GM23338 (cell line): ENCODE results near the gene SPSB4. TPM values are rescaled to one million over a fixed set of nuclear protein-coding genes. Genes with fewer than 3 reads are reported as not detected.

ENCODE experiments used
- ATAC-seq: fragments of 200-7000 bp; cut with Tn5 transposase; 3 replicates; pipeline ENCODE4 v1.9.1; 2020
- DNase-seq: peaks from one replicate; pipeline ENCODE4 v3.0.0-alpha.2; 2015; ENCODE audit warnings: low spot score
- H2AFZ ChIP-seq: fragments of 200-600 bp; sonication (generic); 2 replicates; pipeline ENCODE4 v1.8.0; 2016; ENCODE audit warnings: antibody characterized with exemption, mild to moderate bottlenecking, moderate library complexity
- H3F3A ChIP-seq: fragments of 200-600 bp; sonication (generic); replicated peaks from 2 replicates; pipeline ENCODE4 v1.8.0; 2017; ENCODE audit warnings: antibody characterized with exemption, mixed run types, low read depth
- H3K27ac ChIP-seq: fragments of 200-600 bp; sonication (generic); 2 replicates; pipeline ENCODE4 v1.6.1; 2016; ENCODE audit warnings: low read depth
- H3K27me3 ChIP-seq: fragments of 200-600 bp; sonication (generic); 2 replicates; pipeline ENCODE4 v1.8.0; 2016; ENCODE audit warnings: mild to moderate bottlenecking, mixed run types, moderate library complexity; ENCODE audit not compliant: insufficient read depth
- H3K36me3 ChIP-seq: fragments of 200-600 bp; sonication (generic); 2 replicates; pipeline ENCODE4 v1.8.0; 2016; ENCODE audit warnings: mild to moderate bottlenecking; ENCODE audit not compliant: insufficient read depth
- H3K4me1 ChIP-seq: fragments of 200-600 bp; sonication (generic); 2 replicates; pipeline ENCODE4 v1.8.0; 2016; ENCODE audit warnings: mild to moderate bottlenecking, moderate library complexity; ENCODE audit not compliant: insufficient read depth
- H3K4me2 ChIP-seq: fragments of 200-600 bp; sonication (generic); 2 replicates; pipeline ENCODE4 v1.7.1; 2017; ENCODE audit warnings: mixed run types
- H3K4me3 ChIP-seq: fragments of 200-600 bp; sonication (generic); 2 replicates; pipeline ENCODE4 v1.6.1; 2016; ENCODE audit warnings: mixed run types
- H3K79me2 ChIP-seq: fragments of 200-600 bp; sonication (generic); replicated peaks from 2 replicates; pipeline ENCODE4 v1.8.0; 2017; ENCODE audit warnings: mild to moderate bottlenecking; ENCODE audit not compliant: insufficient read depth
- H3K9me2 ChIP-seq: fragments of 200-600 bp; sonication (generic); 2 replicates; pipeline ENCODE4 v1.8.0; 2017; ENCODE audit not compliant: insufficient read depth
- H4K20me1 ChIP-seq: fragments of 200-600 bp; sonication (generic); replicated peaks from 2 replicates; pipeline ENCODE4 v1.8.0; 2017; ENCODE audit warnings: mild to moderate bottlenecking; ENCODE audit not compliant: insufficient read depth
- H3K27ac Mint-ChIP-seq: 2 replicates; pipeline ENCODE4 v1.8.0; 2020; ENCODE audit warnings: inconsistent platforms, mild to moderate bottlenecking, moderate library complexity, mixed read lengths
- H3K27me3 Mint-ChIP-seq: 3 replicates; pipeline ENCODE4 v1.8.0; 2022; ENCODE audit warnings: low read depth, mild to moderate bottlenecking, moderate library complexity, mixed read lengths, inconsistent platforms; ENCODE audit not compliant: insufficient read depth, poor library complexity
- H3K36me3 Mint-ChIP-seq: 3 replicates; pipeline ENCODE4 v1.8.0; 2021; ENCODE audit warnings: low read depth, mild to moderate bottlenecking, inconsistent platforms, moderate library complexity, mixed read lengths
- H3K4me1 Mint-ChIP-seq: 3 replicates; pipeline ENCODE4 v1.8.0; 2020; ENCODE audit warnings: mild to moderate bottlenecking, inconsistent platforms, mixed read lengths
- H3K4me3 Mint-ChIP-seq: 3 replicates; pipeline ENCODE4 v1.8.0; 2021; ENCODE audit warnings: moderate library complexity, mild to moderate bottlenecking, inconsistent platforms, mixed read lengths
- H3K9me3 Mint-ChIP-seq: 3 replicates; pipeline ENCODE4 v1.8.0; 2020; ENCODE audit warnings: moderate library complexity, mild to moderate bottlenecking, inconsistent platforms, mixed read lengths
- CREB1 ChIP-seq: fragments of 250-450 bp; sonication (Bioruptor Pico); IDR thresholded peaks from 2 replicates; pipeline ENCODE4 v1.5.0; 2020; ENCODE audit warnings: low read depth, mild to moderate bottlenecking, moderate library complexity
- CTCF ChIP-seq, 2 experiments: fragments of 200-600 bp in 1 of 2; sonication (generic) in 1 of 2; conservative IDR thresholded peaks; 2 replicates each; pipeline versions ENCODE4 v1.5.1 to v1.6.1; 2016 to 2017; ENCODE audit warnings: antibody characterized with exemption in 2 of 2, low read depth in 2 of 2, mild to moderate bottlenecking in 2 of 2, moderate library complexity in 1 of 2
- ETS1 ChIP-seq: IDR thresholded peaks from 2 replicates; pipeline ENCODE4 v1.6.1; 2016; ENCODE audit warnings: antibody characterized with exemption
- JUNB ChIP-seq: IDR thresholded peaks from one replicate; pipeline ENCODE4 v1.6.1; 2016; ENCODE audit warnings: antibody characterized with exemption; ENCODE audit not compliant: unreplicated experiment
- REST ChIP-seq: IDR thresholded peaks from one replicate; pipeline ENCODE4 v1.6.1; 2018; ENCODE audit warnings: antibody characterized with exemption; ENCODE audit not compliant: unreplicated experiment
- ZNF462 ChIP-seq: fragments of 250-450 bp; sonication (Bioruptor Pico); IDR thresholded peaks from 2 replicates; pipeline ENCODE4 v1.5.0; 2020; ENCODE audit warnings: mild to moderate bottlenecking, moderate library complexity
- polyA plus RNA-seq: library from polyadenylated mRNA; unstranded; fragments of >200 nt; fragmentation: Nextera tagmentation; extraction: Ambion mirVana; gene quantifications from 2 replicates; pipeline ENCODE4 v1.2.1, GENCODE V29; 2016
- total RNA-seq: library from RNA; depleted of rRNA; stranded (reverse); fragments of >200 nt; shearing (Covaris generic); gene quantifications from 2 replicates; pipeline ENCODE4 v1.2.3, GENCODE V29; 2014

SPSB4 gene
- total and polyA plus RNA-seq, 2 experiments from 2014 or later = 6.7 to 25.9 TPM

GRCh38 chr3:141152801-141153678, 101.9 kb downstream of the SPSB4 start:
- Histone ChIP-seq H3K27me3 (no peaks in the 10 kb centered on the region), H3K9me2 (no peaks in the 10 kb centered on the region), H3F3A (no peaks in the 10 kb centered on the region), H3K4me3 (no peak overlapping the region), H3K27ac (no peak overlapping the region), H4K20me1 (no peaks in the 10 kb centered on the region), H3K36me3 (no peaks in the 10 kb centered on the region), H3K4me2 (no peak overlapping the region), H2AFZ (no peak overlapping the region), H3K79me2 (no peaks in the 10 kb centered on the region), H3K4me1 (no peaks in the 10 kb centered on the region)
- DNase-seq = no peak
- Mint-ChIP-seq H3K27ac (no peak overlapping the region), H3K4me3 (no peak overlapping the region), H3K4me1 (peaks cover 11% of the 10 kb centered on the region), H3K27me3 (peaks cover 3% of the 10 kb centered on the region), H3K36me3 (no peaks in the 10 kb centered on the region), H3K9me3 (no peaks in the 10 kb centered on the region)
- ATAC-seq = peak; percentile 17
- TF ChIP-seq CTCF (conservative IDR thresholded peaks at IDR 0.05; ENCODE audit: low read depth in 2 of 2) (peak in 1 of 2 experiments; percentile 24; a peak in 1 of 4 replicates), JUNB (no peak)

GRCh38 chr3:141153679-141153966, 102.5 kb downstream of the SPSB4 start:
- Histone ChIP-seq H4K20me1 (no peaks in the 10 kb centered on the region), H3K4me3 (no peak overlapping the region), H3K79me2 (no peaks in the 10 kb centered on the region), H3F3A (no peaks in the 10 kb centered on the region), H3K9me2 (no peaks in the 10 kb centered on the region), H3K27ac (no peak overlapping the region), H3K36me3 (no peaks in the 10 kb centered on the region), H2AFZ (no peak overlapping the region), H3K4me1 (no peaks in the 10 kb centered on the region), H3K27me3 (no peaks in the 10 kb centered on the region), H3K4me2 (no peak overlapping the region)
- Mint-ChIP-seq H3K4me3 (no peak overlapping the region), H3K27me3 (peaks cover 3% of the 10 kb centered on the region), H3K27ac (no peak overlapping the region), H3K9me3 (peaks cover 2% of the 10 kb centered on the region; the same call in 1 of the 3 replicates), H3K36me3 (0 out of 3 replicates have a peak, but pooled peaks cover under 1% of the 10 kb centered on the region), H3K4me1 (peaks cover 11% of the 10 kb centered on the region)
- DNase-seq (no peak), ATAC-seq (peak; percentile 15; the same call in 1 of the 3 replicates)
- TF ChIP-seq ZNF462 (no peak), CREB1 (no peak), REST (no peak), ETS1 (no peak)
